Body of pancreas (tissue), 4 donors: ENCODE results near the gene TRAPPC4. TPM values are rescaled to one million over a fixed set of nuclear protein-coding genes. Genes with fewer than 3 reads are reported as not detected.
"Not testable (repeated sequence)": the region's sequence is repeated elsewhere in the genome, so short reads cannot be mapped to it uniquely, and the experiment has no call there.

Experiments used
- ATAC-seq: fragments of 150-250 bp; one replicate; pipeline ENCODE4 v1.9.1; 2016
- DNase-seq, 4 donors: peaks; one replicate each; pipeline ENCODE4 v3.0.0-alpha.2; 2019
- H3K27ac ChIP-seq, 4 donors: fragments of 200-600 bp; sonication (generic); 1 replicate in 3 of 4; 2 replicates in 1 of 4; pipeline versions ENCODE4 v1.5.1 to v1.6.1; 2016 to 2019; ENCODE audit warnings: mild to moderate bottlenecking in 1 of 4, mixed read lengths in 1 of 4, moderate library complexity in 1 of 4
- H3K27me3 ChIP-seq, 2 donors: fragments of 200-600 bp; sonication (generic); one replicate each; pipeline ENCODE4 v1.6.0; 2016; ENCODE audit warnings: mild to moderate bottlenecking in 1 of 2
- H3K36me3 ChIP-seq, 2 donors: fragments of 200-600 bp; sonication (generic); replicated peaks in 1 of 2; 2 replicates each; pipeline ENCODE4 v1.5.1; 2016; ENCODE audit warnings: low read depth in 2 of 2; ENCODE audit not compliant: insufficient read depth in 1 of 2
- H3K4me1 ChIP-seq: fragments of 200-600 bp; sonication (generic); one replicate; pipeline ENCODE4 v1.6.0; 2016
- H3K4me3 ChIP-seq, 2 donors: fragments of 200-600 bp; sonication (generic); 1 replicate in 1 of 2; 2 replicates in 1 of 2; pipeline ENCODE4 v1.5.1; 2016 to 2019
- H3K9me3 ChIP-seq, 3 donors: fragments of 200-600 bp; sonication (generic); 1 replicate in 2 of 3; 2 replicates in 1 of 3; pipeline ENCODE4 v1.5.1; 2016
- CTCF ChIP-seq, 7 experiments: fragments of 450-650 bp in 4 of 7; fragments of 200-600 bp in 3 of 7; sonication (generic) in 3 of 7; IDR thresholded peaks; one replicate each; pipeline ENCODE4 v1.5.1; 2016 to 2019; ENCODE audit warnings: antibody characterized with exemption in 7 of 7
- POLR2A ChIP-seq, 3 donors: fragments of 450-650 bp; IDR thresholded peaks; one replicate each; pipeline ENCODE4 v1.6.1; 2016; ENCODE audit warnings: antibody characterized with exemption in 3 of 3, mild to moderate bottlenecking in 2 of 3
- WGBS, 2 donors: methylation state at CpG; one replicate each; pipeline ENCODE4 v1.1.5; 2017; 5-methylcytosine and 5-hydroxymethylcytosine counted together
- intact Hi-C: fragments of 100-400 bp; cut with DNase I; formaldehyde crosslinking; loops from one replicate; pipeline ENCODE4 v1.15.1; 2023
- total RNA-seq, 2 donors: library from RNA; depleted of rRNA; stranded (reverse); fragments of >200 nt; gene quantifications; one replicate each; pipeline ENCODE4 v1.1.0, GENCODE V29; 2016

TRAPPC4 gene
- total RNA-seq, 2 donors from 2014 or later = 26.2 to 39.9 TPM

- Histone ChIP-seq H3K27me3 (no peaks in the 10 kb centered on the region), H3K36me3 (peaks cover 0 to 7% of the 10 kb centered on the region in 2 donors), H3K4me3 (no peak overlapping the region), H3K27ac (no peak overlapping the region), H3K9me3 (no peaks in the 10 kb centered on the region), H3K4me1 (peaks cover 24% of the 10 kb centered on the region)
- 87 to 95% methylated on average over 17 of the region's 17 CpGs for WGBS, 2 donors
- DNase-seq (no peak), ATAC-seq (no peak)
- TF ChIP-seq POLR2A (IDR thresholded peaks at IDR 0.05) = peak in 1 of 3 donors; percentile 6
- no peak for TF ChIP-seq CTCF (IDR thresholded peaks at IDR 0.05)
- intact Hi-C loops = no loop called here
Observed at GRCh38 chr11:119014209-119014924, 4.2 kb upstream of the TRAPPC4 start.

GRCh38 chr11:119015054-119015611 is 3.4 kb upstream of the TRAPPC4 start:
- 48 to 50% methylated on average over 8 of the region's 8 CpGs for WGBS, 2 donors
- no peaks in the 10 kb centered on the region for H3K9me3 ChIP-seq
- H3K36me3 ChIP-seq = peaks cover 0 to 7% of the 10 kb centered on the region in 2 donors
- ATAC-seq (no peak), DNase-seq (peak in 1 of 4 donors; percentile 40)
- H3K4me3 ChIP-seq = no peak overlapping the region
- intact Hi-C loops = no loop called here
- H3K27me3 ChIP-seq = no peaks in the 10 kb centered on the region
- no peak for TF ChIP-seq POLR2A (IDR thresholded peaks at IDR 0.05)
- TF ChIP-seq CTCF (IDR thresholded peaks at IDR 0.05) = no peak
- peaks cover 31% of the 10 kb centered on the region for H3K4me1 ChIP-seq
- no peak overlapping the region for H3K27ac ChIP-seq

- H3K9me3 ChIP-seq = no peaks in the 10 kb centered on the region
- WGBS, 2 donors = 57 to 61% methylated on average over 14 of the region's 14 CpGs
- H3K27me3 ChIP-seq = no peaks in the 10 kb centered on the region
- no peak for DNase-seq
- peaks cover 0 to 3% of the 10 kb centered on the region in 2 donors for H3K36me3 ChIP-seq
- peaks cover 44% of the 10 kb centered on the region for H3K4me1 ChIP-seq
- peak overlapping the region in 1 of 4 donors; percentile 91 for H3K27ac ChIP-seq
- ATAC-seq = no peak
- TF ChIP-seq CTCF (IDR thresholded peaks at IDR 0.05) (no peak), POLR2A (IDR thresholded peaks at IDR 0.05) (no peak)
- H3K4me3 ChIP-seq = no peak overlapping the region
- intact Hi-C loops = no loop called here
Observed at GRCh38 chr11:119016216-119017009, 2.2 kb upstream of the TRAPPC4 start.

- ATAC-seq, H3K36me3 ChIP-seq, DNase-seq, H3K27me3 ChIP-seq, intact Hi-C loops, H3K9me3 ChIP-seq: not testable (repeated sequence)
- Histone ChIP-seq H3K4me1 (peaks cover 53% of the 10 kb centered on the region), H3K4me3 (peak overlapping the region; percentile 88 to 90), H3K27ac (peak overlapping the region in 3 of 4 donors; percentile 83 to 96 (median 91))
- 0 to 1% methylated on average over 10 of the region's 10 CpGs for WGBS, 2 donors
Observed at GRCh38 chr11:119017377-119017776, 1.2 kb upstream of the TRAPPC4 start.

- H3K4me1 ChIP-seq = peaks cover 76% of the 10 kb centered on the region
- H3K27ac ChIP-seq = peak overlapping the region in 3 of 4 donors; percentile 83 to 96 (median 91)
- TF ChIP-seq CTCF (IDR thresholded peaks at IDR 0.05) (no peak), POLR2A (IDR thresholded peaks at IDR 0.05) (no peak)
- no peaks in the 10 kb centered on the region for H3K27me3 ChIP-seq
- WGBS, 2 donors = 12 to 17% methylated on average over 2 of the region's 2 CpGs
- intact Hi-C loops = no loop called here
- DNase-seq (no peak), ATAC-seq (no peak)
- no peaks in the 10 kb centered on the region for H3K9me3 ChIP-seq
- no peak overlapping the region for H3K4me3 ChIP-seq
- peaks cover 0 to 3% of the 10 kb centered on the region in 2 donors for H3K36me3 ChIP-seq
Observed at GRCh38 chr11:119019996-119020395, 1.4 kb downstream of the TRAPPC4 start.
